Bronchial epithelial cell (primary cell): Measurements from ENCODE around the gene IL17D. TPM values are rescaled to one million over a fixed set of nuclear protein-coding genes. Genes with fewer than 3 reads are reported as not detected.

ENCODE experiments used
- DNase-seq: peaks from one replicate; pipeline ENCODE4 v3.0.0-alpha.2; 2010; ENCODE audit warnings: low read depth
- FAIRE-seq: peaks from 2 replicates; lab custom pipeline; 2011; peaks lifted over from hg19 to GRCh38; lab: Jason Lieb, UNC
- H3K27me3 ChIP-seq: 2 replicates; pipeline ENCODE4 v1.5.1; 2011; ENCODE audit warnings: low read length; ENCODE audit not compliant: control insufficient read depth, insufficient read depth
- H3K36me3 ChIP-seq: 2 replicates; pipeline ENCODE4 v1.5.1; 2011; ENCODE audit warnings: low read length; ENCODE audit not compliant: control insufficient read depth, insufficient read depth
- H3K4me3 ChIP-seq: 2 replicates; pipeline ENCODE4 v1.5.1; 2011; ENCODE audit warnings: mild to moderate bottlenecking, low read depth, low read length, control low read depth
- total RNA-seq: library from RNA; depleted of rRNA; stranded (reverse); fragments of >200 nt; gene quantifications from 2 replicates; pipeline ENCODE4 v1.2.1, GENCODE V29; 2014
- TF ChIP-seq, protein P1 (sequence below): IDR thresholded peaks from 2 replicates; pipeline ENCODE4 v1.5.1; 2011; ENCODE audit warnings: mild to moderate bottlenecking, moderate library complexity, low read length, control low read depth, inconsistent platforms; ENCODE audit not compliant: insufficient read depth, severe bottlenecking

Gene IL17D
- total RNA-seq, 1 donor from 2014 or later, result under 0.01 TPM

GRCh38 chr13:20715330-20715712, 11.8 kb downstream of the IL17D start:
- DNase-seq (no peak), FAIRE-seq (no peak)
- Histone ChIP-seq H3K27me3 (peaks cover 3% of the 10 kb centered on the region), H3K4me3 (no peak overlapping the region), H3K36me3 (no peaks in the 10 kb centered on the region)
- TF ChIP-seq, protein P1, sequence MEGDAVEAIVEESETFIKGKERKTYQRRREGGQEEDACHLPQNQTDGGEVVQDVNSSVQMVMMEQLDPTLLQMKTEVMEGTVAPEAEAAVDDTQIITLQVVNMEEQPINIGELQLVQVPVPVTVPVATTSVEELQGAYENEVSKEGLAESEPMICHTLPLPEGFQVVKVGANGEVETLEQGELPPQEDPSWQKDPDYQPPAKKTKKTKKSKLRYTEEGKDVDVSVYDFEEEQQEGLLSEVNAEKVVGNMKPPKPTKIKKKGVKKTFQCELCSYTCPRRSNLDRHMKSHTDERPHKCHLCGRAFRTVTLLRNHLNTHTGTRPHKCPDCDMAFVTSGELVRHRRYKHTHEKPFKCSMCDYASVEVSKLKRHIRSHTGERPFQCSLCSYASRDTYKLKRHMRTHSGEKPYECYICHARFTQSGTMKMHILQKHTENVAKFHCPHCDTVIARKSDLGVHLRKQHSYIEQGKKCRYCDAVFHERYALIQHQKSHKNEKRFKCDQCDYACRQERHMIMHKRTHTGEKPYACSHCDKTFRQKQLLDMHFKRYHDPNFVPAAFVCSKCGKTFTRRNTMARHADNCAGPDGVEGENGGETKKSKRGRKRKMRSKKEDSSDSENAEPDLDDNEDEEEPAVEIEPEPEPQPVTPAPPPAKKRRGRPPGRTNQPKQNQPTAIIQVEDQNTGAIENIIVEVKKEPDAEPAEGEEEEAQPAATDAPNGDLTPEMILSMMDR, result no peak

DNA sequence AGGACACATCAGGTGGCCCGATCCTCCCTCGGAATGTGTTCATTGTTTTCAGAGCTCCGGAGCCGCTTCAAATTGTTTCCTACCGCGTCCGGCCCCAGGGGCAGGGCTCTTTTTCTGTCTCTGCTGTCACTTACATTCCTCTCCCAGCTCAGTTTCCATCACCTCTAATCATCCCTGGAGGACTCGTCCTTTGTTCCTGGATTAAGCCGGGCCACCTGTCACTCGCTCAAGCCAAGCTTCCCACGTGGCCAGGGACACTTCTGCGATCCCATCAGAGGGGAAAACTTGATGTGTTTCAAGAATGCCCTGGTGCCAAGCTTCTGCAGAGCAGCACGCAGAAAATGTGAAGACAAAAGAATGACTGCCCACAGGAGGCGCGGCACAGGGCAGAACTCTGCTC, 13.5 kb downstream of the IL17D start:
- Histone ChIP-seq H3K36me3 (no peaks in the 10 kb centered on the region), H3K4me3 (no peak overlapping the region), H3K27me3 (peaks cover 5% of the 10 kb centered on the region)
- DNase-seq (no peak), FAIRE-seq (no peak)
- TF ChIP-seq, protein P1, result no peak

- TF ChIP-seq, protein P1, result no peak
- no peaks in the 10 kb centered on the region for H3K36me3 ChIP-seq
- H3K4me3 ChIP-seq, result no peak overlapping the region
- DNase-seq, result no peak
- FAIRE-seq, result peak; percentile 66
- peaks cover 5% of the 10 kb centered on the region for H3K27me3 ChIP-seq
Observed at GRCh38 chr13:20717581-20718542, 14.4 kb downstream of the IL17D start.

DNA sequence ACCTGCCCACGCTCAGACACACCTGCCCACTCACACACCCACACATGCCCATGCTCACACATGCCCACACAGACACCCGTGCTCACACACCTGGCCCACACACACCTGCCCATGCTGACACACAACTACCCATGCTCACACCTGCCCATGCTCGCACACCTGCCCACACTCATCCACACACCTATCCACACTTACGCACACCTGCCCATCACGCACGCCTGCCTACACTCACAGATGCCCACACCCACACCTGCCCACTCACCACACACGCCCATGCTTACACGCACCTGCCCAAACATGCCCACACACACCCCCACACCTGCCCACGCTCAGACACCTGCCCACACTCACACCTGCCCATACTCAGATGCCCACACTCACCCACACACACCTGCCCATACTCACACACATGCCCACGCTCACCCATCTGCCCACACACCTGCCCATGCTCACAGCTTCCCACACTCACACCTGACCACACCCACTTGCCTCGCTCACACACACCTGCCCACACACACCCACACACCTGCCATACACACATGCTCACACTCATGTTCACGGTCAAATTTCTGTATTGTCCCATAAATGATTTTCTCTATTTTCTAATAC, 15.6 kb downstream of the IL17D start:
- FAIRE-seq (peak; percentile 13), DNase-seq (no peak)
- H3K4me3 ChIP-seq, result no peak overlapping the region
- no peaks in the 10 kb centered on the region for H3K36me3 ChIP-seq
- peaks cover 4% of the 10 kb centered on the region for H3K27me3 ChIP-seq
- TF ChIP-seq, protein P1, result no peak

DNA sequence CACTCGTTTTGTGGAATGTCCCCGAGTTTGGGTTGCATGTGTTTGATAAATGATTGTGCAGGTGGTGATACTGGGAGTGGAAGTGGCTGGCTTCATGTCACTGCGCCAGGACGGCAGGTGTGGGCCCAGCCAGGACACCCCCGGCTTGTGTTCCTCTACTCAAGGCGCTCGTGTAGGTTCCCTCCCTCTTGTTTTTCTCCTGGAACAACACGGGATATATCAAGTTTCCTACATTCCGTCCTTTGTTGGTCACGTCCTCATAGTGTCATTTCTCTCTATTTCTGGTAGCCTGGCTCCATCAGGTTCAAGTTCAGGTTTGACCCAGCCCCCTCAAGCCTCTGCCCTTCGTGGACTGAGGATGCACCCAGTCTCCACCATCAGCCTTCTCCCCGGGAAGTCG, 16.3 kb downstream of the IL17D start:
- H3K27me3 ChIP-seq, result peaks cover 4% of the 10 kb centered on the region
- TF ChIP-seq, protein P1, result no peak
- no peaks in the 10 kb centered on the region for H3K36me3 ChIP-seq
- H3K4me3 ChIP-seq, result no peak overlapping the region
- DNase-seq (no peak), FAIRE-seq (no peak)
